DMS53 (cell line): ENCODE data around the gene SREBF2.
"Not testable (repeated sequence)": the region's sequence is repeated elsewhere in the genome, so short reads cannot be mapped to it uniquely, and the experiment has no call there.

Experiments
- DNase-seq: peaks from one replicate; lab custom pipeline; 2025; lab: John Stamatoyannopoulos, UW

Gene SREBF2

DNA sequence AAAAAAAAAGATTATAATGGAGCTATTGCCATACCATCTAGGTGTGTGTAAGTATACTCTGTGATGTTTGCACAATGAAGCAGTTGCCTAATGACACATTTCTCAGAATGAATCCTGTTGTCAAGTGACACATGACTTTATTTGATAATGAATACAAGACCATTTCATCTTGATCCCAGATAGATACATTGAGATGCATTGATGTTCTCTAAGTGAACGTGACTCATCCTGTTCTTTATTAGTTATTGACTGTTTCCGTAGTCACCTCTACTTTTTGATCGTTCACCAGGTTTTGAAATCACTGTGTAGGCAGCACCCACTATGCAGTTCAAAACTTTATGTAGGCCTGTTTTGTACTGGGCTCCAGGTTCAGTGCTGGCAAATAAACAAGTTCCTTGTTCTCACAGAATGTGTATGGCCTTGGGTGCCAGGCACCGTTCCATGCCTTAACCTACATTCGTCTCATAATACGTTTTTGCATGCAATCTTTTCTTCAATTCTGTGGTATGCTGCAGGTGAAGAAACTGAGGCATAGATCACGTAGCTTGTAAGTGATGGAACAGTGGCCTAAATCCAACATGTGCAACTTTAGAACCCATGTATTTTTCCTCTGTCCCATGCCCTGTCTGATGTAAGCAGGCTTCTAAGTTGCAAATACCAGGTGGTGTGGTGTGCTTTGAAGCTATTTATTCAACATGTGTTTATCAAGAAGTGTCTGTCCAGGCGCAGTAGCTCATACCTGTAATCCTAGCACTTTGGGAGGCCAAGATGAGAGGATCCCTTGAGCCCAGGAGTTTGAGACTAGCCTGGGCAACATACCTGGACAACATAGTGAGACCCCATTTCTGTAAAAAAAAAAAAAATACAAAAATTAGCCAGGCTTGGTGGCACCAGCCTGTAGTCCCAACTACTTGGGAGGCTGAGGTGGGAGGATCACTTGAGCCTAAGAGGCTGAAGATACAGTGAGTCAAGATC, 10.4 kb downstream of the SREBF2 start:
- peak; percentile 23 for DNase-seq

DNA sequence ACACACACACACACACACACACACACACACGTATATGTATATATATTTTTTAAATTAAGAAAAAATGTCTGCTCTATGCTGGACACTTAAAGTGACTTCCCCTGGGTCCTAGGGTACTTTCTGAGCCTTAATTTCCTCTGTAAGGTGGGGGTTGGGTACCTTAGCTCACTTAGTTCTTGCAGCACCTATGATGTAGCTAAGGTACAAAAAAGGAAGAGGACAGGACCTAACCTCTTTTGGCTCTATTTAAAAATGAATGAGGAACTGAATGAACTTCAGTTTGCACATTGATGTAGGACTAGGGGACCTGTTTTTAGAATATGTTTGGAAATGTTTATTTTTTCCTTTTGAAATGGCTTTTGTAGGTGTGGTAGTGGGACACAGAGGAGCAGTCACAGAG, 11.1 kb downstream of the SREBF2 start:
- no peak for DNase-seq

DNA sequence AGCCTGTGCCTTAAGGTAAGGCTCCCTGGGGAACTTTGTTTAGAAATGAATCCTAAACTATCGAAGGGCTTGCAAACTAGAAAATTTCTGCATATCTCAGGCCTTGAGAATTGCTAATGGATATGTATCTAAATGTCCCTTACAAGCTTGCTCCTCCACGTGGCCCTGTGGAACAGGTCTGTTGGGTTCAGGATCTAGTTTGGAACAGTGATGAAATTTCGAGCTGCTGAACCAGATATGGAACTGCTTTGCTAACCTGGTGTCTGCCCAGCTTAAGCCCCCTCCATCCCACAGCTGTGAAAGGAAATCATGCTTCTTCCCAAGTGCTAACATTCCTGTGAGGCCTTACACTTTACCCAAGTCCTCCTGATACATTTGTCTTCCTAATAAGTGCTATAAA, 11.6 kb downstream of the SREBF2 start:
- peak; percentile 14 for DNase-seq

DNA sequence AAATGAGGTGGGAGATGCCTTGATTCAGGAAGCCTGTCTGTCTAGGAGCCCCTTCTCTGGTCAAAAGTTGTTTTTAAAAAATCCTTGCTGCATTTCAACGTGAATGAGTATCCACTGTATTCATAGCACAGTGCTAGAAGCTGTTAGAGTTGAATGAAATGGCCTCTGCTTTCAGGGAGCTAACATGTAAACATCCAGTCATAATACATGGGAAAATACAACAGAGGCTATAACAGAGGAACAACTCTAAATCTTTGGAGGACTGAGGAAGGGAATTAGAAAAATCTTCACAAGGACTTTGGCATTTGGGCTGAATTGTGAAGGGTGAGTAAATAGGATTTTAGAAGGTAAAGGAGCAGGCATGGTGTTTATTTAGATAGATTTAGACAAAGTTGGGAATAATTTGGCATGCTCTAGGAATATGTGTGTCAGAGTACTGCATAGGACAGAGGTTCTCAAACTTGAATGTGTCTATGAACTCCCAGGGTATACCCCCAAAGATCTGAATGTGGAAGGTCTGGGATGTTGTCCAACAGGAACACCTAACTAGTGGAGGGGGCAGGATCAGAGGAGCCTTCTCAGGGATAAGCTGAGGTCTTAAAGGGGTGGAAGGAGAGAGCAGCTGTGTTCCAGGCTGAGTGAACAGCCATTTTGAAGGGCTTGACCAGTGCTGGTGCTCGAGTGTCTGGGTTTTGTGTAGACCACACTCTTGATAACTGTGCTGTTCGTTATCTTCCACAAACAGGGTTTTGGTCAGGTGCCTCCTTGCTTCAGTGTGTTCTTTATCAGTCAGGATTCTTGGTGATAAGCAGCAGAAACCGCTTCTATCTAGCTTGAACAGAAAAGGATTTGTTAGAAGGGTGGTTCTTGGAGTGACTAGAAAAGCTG, 12.7 kb downstream of the SREBF2 start:
- DNase-seq: peak; percentile 9

DNA sequence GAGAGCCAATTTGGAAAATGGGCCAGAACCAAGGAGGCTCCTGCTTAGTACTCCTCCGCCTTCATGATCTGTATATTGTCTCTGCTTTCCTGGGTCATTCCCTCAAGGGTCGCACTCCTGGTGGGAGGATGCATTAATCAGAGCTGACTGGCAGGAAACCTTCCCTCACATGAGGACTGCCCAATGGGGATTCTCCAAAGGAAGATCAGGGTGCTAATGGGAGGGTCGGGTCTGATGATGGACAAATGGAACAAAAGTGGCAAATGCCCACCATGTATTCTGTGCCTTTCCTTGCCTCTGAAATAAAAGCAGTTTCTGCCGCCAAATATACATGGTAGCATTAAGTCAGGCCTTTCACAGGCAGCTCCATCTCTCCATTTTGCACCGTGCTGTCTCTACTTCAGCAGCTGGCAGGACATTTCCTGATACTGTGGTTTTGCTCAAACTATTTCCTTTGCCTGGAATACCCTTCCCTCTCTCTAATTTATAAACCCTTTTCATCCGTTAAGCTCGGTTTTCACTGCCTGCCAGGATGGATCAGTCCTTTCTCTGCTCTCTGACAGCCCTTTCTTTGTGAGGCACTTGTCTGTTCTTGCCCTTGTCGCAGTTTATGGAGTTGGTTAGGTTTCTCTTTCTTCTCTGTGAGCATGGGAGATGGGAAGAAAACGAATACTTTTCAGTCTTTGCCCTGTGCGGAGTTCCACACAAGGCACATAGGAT, 13.5 kb downstream of the SREBF2 start:
- no peak for DNase-seq

DNA sequence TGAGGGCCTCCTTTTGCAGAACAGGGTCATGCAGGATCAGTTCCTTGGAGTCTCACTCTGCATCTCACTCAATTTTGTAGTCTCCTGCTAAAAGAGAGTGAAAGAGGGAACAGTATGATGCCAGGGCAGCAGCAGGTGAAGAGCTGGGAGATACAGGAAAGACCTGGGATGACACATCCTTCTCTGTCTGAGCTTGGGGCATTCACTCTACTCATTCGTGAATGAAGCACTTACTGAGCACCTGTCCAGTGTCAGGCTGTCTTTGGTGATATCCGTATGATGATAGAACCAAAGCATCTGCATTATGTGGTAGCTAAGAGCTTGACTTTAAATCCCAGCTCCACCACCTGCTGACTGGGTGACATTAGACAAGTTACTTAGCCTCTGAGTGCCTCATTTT, 14.4 kb downstream of the SREBF2 start:
- peak; percentile 62 for DNase-seq

DNA sequence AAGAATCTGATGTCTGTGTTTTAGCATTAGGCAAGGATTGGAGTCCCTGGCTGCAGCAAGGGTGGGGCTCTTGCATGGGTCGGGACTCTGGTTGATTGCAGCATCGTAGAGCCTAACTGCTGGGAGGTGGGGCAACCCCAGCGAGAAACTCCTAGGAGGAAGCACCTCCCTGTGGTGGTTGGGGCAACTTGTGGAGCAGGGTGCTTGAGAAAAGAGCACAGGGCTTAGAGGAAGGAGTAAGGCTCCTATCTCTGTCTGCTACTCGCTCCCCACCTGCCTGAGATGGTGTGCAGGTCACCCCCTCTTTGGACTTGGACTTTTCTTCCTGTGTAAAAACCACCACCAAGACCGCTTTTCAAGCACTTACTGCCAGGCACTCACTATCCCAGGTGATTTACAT, 15.6 kb downstream of the SREBF2 start:
- no peak for DNase-seq

DNA sequence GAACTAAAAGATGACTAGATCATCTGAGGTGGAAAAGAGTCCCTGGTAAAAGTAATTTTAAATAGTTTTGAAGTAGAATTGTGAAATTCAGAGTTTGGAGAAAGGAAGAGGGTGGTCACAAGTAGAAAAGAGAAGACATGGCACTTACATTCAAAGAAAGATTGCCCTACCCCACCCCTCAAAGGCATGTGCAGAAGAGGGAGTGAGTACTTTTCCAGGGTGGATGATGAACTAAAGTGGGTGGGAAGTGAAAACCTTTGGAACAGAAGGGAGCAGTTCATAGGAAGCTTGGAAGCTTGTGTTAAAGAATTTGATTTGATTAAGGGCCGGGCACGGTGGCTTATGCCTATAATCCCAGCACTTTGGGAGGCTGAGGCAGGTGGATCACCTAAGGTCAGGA, 23.6 kb downstream of the SREBF2 start:
- no peak for DNase-seq

DNA sequence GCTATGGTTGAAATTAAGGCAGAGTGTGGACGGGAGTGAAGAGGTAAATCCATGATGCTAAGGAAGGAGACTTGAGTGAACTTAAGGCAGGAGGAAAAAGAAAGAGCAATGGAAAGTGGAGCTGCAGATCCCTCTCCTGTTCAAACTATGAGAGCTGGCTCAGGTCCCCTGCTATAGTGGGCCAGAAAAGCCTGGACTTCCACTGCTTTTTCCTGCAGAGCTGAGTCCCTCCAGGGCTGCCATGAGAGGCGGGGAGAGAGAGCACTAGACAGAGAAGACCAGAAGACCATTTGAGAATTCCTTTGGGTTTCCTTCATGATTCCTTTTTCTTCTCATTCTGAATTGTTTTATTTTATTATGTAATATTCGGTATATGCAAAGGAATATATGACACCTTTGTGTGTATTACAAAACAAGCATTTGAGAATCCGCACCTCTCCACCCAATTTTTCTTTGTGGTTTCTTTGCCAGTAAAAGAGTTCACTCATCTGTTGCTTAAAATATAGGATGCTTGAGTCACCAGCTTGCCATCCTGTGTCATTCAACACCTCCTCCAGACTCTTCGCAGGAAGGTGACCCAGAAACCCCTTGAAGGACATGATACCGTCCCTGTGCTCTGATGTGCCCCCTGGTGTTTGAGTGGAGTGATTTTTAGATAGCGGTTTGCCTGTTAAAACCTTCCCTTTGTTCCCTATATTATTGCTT, 24.4 kb downstream of the SREBF2 start:
- peak; percentile 59 for DNase-seq

DNA sequence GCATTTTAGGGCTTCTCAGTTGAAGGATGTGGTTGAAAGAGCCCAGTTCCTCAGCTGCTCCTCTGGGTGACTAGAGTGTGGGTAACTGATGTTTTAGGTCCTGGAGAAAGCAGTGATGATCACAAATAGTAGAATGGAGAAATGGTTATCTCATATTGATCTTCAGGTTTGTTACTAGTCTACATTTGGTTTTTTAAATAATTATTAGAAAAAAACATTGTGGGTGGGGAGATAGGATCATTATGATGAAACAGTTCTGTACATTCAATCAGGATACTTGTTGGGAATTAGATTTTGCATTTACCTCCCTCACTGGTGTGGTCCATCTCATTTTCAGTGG, 24.9 kb downstream of the SREBF2 start:
- DNase-seq: no peak

DNA sequence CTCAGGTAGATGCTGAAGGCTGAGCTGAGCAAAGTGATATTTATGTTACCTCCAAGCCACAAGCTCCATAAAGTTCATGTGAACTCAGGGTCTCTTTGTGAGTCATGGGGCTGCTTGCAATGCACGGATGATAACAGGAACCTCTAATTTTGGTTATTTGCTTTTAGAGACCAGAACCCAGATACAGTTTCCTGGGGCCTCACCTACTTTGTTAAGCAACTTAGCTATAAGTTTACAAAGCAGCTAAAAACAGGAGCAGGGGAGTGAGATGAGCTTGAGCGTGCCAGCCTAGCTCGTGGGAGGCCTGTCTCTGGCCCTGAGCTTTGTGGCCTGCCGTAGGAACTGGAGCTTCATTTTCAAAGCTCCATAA, 29.2 kb downstream of the SREBF2 start:
- DNase-seq: no peak

DNA sequence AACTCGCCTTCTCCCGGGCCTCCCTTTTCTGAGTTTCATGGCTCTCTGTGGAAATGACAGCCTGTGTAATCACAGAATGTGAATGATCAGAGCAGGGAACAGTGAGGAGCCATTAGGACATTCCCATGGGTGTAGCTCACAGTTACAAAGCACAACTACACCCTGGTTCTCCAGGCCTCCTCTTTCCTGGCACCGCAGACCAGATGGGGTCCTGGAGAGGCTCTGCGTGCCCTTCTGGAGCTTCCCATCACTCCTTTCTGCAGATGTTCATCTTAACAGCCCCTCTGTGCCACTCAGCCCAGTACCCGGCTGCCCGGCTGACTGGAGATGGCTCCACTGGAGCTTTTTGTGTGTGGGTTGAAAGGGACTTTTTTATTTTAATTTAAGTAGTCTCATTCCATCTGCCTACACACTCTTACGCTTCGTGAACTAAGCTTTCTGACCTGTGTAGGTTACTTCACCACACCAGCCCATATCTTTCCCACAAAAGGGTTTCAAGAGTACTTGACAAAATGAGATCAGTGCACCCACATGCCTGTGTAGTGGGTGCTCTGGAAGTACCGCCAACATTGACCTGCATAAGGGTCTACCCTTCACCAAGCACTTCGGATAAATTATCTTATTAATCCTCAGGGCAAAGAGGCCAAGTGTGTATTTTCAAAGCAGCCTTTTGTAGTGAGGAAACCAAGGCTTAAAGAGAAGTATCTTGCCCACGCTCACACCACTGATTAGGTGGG, 29.8 kb downstream of the SREBF2 start:
- peak; percentile 11 for DNase-seq

DNA sequence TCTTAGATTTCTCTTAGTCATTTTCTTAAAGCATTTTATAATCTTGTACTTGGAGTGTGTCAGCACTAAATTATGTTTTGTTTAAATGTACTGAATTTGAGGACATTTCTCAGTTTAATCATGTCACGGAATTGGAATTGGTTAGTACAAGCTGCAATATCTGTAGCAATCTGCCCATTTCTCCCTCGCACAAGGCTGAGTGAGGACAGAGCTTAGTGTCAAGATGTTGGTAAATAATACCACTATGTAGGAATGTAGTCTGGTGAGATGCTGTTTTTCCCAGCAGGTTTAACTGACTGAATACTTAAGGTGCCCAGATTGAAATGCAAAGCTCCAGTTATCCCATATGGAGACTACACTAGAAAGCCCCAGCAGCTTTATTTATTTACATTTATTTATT, 30.6 kb downstream of the SREBF2 start:
- no peak for DNase-seq

DNA sequence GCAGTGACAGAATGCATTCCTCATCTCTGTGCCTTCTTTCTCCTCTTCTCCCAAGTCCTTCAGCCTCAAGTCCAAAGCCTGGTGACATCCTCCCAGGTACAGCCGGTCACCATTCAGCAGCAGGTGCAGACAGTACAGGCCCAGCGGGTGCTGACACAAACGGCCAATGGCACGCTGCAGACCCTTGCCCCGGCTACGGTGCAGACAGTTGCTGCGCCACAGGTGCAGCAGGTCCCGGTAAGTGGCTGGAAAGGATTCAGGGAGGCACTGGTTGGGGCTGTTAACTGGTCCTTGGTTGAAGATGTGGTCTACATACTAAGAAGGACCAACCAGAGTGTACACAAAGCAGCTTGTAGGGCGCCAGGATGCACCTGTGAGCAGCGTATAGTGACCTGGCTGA, 35.7 kb downstream of the SREBF2 start:
- no peak for DNase-seq

DNA sequence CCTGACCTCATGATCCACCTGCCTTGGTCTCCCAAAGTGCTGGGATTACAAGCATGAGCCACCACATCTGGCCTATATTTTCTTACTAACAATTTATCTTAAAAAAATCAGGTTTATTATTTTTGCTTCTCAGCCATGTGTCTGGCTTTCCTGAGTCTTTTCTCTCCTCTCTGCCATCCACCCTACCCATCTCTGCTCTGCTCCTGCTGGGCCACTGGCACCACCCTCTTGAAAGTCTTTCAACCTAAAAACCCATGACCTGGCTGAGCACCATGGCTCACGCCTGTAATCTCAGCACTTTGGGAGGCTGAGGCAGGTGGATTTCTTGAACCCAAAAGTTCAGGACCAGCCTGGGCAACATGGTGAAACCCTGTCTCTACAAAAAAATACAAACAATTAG, 37.2 kb downstream of the SREBF2 start:
- DNase-seq: not testable (repeated sequence)

DNA sequence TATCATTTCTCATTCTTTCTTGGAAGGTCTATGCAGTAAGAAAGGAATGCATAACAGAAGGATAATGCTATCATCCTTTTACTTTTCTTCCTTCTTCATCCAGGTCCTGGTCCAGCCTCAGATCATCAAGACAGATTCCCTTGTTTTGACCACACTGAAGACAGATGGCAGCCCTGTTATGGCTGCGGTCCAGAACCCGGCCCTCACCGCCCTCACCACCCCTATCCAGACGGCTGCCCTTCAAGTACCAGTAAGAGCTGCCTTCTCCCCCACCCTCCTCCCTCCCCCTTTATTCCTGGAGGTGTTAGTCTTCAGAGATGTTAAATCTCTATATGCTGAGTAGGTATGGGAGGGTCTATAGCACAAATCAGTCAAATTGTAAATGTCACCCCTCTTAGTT, 37.9 kb downstream of the SREBF2 start:
- no peak for DNase-seq

DNA sequence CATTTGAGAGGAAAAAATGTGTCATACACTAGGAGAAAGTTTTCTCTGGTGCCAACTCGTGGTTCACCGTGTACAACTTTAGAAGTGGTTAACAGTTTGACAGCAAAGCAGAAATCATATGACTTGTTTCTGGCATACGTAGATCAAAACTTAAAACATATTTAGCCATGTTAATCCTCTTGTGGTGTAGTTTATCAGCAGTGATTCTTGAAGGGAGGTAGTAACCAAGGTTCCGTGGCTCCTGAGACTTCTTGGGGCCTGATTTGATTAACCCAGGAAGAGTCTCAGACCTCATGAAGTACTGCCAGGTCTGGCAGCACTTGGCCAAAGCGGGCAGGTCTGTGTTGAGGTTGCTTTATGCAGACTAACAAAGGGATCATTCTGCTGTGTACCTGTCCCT, 40.5 kb downstream of the SREBF2 start:
- DNase-seq: no peak

DNA sequence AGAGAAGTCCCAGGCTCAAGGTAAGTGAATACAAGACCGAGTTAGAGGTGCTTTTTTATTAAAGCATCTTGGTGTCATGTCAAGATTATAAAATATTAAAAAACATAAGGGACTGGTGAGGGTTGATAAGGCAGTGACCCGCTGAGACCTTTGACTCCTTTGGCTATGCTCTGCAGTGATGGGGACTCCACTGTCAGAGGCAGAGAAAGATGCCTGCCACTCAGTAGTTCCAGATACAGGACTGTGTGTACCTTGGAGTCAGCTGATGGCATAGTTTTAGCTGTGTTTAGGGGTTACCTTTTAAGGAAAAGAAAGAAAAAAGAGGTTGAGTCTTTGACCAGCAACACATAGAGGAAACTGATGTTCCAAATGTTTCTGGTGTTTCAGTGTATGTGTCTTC, 41.2 kb downstream of the SREBF2 start:
- no peak for DNase-seq

DNA sequence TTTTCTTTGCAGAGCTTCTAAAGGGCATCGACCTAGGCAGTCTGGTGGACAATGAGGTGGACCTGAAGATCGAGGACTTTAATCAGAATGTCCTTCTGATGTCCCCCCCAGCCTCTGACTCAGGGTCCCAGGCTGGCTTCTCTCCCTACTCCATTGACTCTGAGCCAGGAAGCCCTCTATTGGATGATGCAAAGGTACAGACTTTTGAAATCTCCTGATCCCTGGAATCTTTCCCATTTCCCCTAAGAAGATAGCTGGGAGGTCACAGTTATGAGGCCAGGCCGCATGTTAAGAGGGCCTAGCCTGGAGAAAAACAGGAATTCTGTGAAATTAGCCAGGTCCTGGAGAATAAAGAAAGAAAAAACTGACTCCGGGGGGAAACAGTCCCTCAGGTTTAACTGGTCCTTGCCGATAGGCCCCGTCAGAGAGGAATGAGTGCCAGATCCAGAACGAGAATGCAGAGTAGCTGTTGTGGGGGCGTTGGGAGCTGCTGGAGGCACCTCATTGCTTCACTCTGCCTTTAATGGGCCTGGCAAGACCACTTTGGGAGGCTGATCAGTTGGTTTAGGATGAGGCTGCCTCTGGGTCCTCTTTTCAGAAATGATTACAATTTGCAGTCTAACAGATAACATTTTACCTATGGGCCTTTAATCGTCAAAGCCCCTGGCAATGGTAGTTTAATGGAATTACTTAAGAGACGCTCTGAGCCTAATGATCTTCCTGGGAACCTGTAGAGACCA, 42.8 kb downstream of the SREBF2 start:
- DNase-seq: no peak

DNA sequence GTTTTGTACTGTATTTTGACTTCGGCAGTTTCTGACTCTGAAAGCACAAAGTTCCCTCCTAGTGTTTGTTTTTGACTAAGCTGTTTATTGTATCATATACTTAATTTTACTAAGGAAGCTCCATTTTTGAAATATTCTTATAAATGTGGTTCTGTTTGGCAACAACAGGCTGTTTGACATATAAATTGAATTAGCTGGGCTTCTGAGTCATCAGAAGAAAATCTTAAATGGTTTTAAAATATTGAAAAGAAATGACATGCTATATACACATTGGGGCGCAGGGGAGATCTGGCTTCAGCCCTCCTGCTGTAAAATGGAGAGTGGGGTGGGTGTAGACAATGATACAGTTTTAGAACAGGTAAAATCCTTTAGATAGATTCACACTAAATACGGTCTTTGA, 43.4 kb downstream of the SREBF2 start:
- DNase-seq: no peak
